GM18867 (cell line): ENCODE measurements around the gene GLS.
A peak's percentile ranks its signal among the peaks of the same experiment; 100 is the strongest.
"Not testable (repeated sequence)": the region's sequence is repeated elsewhere in the genome, so short reads cannot be mapped to it uniquely, and the experiment has no call there.

Source experiments
- ATAC-seq: cut with Tn5 transposase; IDR thresholded peaks from one replicate; pipeline ENCODE4 v1.9.1; 2021; ENCODE audit warnings: mild to moderate bottlenecking, moderate library complexity; ENCODE audit not compliant: unreplicated experiment

Gene GLS

GRCh38 chr2:190987938-190988337 lies 107.3 kb downstream of the GLS start:
- no peak for ATAC-seq

DNA sequence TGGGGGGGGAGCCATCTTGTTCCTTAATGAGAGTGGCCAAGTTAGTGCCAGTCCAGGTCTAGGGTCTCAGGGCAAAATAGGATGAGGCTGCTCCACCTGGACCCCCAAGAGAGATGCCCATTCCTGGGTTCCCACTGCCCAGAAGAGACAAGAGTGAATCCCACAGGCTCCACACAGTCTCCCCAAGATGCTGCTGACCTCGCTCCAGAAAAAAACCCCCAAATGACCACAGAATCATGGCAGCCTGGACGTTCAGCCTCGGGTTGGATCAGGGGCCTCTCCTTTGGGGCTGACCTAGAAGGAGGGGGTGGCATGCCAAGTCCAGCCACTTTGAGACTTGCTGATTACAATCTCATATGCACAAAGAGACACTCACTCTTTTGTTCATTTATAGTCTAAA lies 108.3 kb downstream of the GLS start:
- ATAC-seq = no peak

DNA sequence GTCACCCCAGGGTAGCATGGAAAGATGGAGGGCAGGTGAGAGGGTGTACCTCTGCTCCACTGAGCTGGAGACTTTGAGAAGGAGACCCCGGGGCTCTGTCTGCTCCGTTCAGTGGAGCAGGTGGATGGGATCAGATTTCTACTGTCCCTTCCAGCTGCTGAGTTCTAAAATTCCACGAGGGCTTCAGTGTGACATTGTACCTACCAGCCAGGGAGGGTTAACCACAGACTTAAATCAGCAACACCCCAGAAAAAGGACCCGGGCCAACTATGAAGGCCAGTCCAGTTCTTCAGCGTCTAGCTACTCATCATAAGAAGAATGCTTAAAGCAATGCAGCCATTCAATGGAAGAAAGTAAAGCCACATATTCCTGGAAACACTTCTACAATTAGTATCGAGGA lies 109.5 kb downstream of the GLS start:
- ATAC-seq = no peak

DNA sequence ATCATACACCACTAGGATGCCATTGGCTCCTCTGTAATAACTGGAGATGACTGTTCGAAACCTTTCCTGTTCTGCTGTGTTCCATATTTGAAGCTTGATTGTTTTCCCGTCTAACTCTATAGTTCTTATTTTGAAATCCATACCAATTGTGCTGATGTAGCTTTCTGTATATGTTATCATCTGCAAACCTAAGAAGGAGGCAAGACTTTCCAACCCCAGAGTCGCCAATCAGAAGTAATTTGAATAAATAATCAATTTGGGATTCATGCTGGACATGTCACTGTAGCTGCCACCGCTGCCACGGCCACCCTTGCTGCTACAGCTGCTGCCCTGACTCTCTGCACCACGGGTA lies 112.6 kb downstream of the GLS start:
- no peak for ATAC-seq

DNA sequence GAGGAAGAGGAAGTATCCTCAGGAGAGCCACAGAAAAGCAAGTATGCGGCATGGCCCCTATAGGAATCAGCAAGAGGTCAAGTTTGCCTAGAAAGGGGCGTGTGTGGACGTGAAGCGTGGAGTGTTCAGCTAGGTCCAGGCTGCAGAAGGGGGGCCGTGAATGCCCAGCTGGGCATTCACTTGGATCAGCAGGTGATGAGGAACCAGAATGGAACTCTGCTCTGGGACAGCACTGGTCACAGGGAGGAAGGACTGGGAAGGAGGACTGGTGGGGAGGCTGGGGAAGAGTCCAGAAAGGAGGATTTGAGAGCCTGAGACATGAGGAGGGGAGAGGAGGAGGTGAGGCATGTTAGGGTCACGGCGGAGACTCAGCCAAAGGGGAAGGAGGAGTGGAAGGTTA lies 113.5 kb downstream of the GLS start:
- ATAC-seq = no peak

DNA sequence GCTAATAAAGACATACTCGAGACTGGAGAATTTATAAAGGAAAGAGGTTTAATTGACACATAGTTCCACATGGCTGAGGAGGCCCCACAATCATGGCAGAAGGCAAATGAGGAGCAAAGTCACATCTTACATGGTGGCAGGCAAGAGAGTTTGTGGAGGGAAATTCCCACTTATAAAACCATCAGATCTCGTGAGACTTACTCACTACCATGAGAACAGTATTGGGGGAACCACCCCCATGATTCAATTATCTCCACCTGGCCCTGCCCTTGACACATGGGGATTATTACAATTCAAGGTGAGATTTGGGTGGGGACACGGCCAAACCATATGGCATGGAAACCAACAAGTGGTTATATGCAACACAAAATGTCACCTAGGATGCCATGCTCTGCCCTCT lies 114.7 kb downstream of the GLS start:
- ATAC-seq = not testable (repeated sequence)

- ATAC-seq = peak; percentile 50
These were observed 115.8 kb downstream of the GLS start for GRCh38 chr2:190996338-190996946.

- no peak for ATAC-seq
These were observed 116.3 kb downstream of the GLS start for GRCh38 chr2:190996947-190997346.

DNA sequence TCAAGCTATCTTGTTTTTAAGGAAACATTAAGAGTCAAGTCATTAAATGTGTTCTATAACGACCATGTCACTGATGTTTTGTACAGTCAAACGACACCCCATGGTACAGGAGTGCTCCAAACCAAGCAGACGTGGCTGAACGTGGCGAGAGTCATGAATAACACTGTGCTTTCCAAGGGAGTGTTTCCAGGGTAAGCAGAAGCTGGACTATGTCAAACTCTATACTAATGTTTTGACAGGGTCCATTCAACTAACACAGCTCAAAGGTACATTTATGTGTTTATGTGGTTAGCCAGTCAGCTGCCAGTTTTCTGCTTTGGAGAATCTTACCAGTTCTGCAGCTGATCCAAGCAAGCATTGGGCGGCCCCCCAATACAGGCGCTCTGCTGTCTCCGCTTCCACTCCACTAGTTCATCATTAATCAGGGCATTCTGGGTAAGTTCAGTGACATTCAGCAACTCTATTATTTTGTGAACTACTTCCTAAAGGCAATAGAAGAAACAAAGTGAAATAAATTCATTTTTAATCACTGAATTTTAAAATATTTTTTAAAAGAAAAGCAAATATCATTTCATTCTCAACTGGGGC lies 117.0 kb downstream of the GLS start:
- no peak for ATAC-seq

DNA sequence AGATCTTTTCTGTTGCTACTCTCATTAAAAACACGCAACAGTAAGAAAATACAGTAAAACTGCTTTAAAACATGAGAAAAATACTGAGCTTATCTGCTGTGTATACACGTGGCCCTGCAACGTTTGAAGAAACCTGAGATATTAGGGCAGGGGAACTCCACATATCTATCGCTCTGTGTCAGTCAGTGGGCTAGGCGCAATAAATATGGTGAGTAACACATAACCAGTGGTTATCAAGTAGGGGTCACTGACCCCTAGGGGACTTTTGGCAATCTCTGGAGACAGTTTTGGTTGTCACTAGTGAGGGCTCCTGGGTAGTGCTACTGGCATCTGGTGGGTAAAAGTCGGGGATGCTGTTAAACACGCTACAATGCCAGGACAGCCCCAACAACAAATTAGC lies 118.4 kb downstream of the GLS start:
- ATAC-seq = no peak

DNA sequence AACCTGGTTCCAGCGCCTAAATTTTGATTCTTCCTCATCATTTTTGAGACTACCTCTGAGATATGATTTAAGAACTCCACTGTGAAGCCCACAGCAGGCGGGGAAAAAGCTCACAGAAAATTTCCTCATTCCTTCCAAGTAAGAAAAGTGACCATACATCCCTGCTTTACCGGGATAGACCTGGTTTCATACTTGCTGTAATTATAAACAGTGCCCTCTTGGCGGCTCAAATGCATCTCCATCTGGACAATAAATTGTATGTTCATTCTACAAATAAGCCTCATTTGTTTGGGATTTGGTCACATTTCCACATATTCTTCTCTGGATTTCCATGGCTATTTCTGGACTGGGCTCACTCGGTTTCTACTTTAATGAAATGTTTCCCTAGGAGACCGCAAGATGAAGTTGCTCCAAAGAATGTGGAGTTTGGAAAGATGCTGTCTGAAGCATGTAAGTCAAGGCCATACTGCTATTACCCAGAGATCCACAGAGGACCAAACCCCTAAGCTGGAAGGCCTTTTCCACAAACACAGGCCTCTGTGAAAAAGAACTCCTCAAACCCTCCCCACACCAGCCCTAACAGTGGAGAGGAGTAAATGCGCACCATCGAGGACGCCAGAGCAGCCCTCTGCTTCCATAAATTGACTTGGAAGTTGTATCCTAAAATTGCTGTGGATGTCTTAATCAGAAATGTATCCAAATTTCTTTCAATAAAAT lies 119.5 kb downstream of the GLS start:
- no peak for ATAC-seq

DNA sequence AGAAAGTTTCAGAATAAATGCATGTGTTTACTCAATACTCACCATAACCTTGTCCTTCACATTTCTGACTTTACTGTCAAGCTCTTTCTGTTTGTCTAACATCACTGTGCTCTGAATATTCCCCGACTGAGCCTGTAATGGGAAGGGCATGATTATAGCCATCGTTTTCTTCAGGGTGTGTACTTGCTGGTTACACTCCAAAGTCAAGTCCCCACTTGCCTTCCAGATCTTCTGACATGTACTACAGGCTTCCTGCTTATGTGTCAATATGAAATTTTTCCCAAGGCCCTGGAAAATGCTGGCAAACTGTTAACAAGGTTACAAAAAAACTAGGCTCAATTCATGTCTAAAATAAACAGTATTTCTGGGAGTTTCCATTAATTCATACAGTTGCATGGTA lies 120.4 kb downstream of the GLS start:
- ATAC-seq = no peak

GRCh38 chr2:191001624-191002023 lies 121.0 kb downstream of the GLS start:
- no peak for ATAC-seq

GRCh38 chr2:191003405-191004309 lies 123.0 kb downstream of the GLS start:
- ATAC-seq = no peak

DNA sequence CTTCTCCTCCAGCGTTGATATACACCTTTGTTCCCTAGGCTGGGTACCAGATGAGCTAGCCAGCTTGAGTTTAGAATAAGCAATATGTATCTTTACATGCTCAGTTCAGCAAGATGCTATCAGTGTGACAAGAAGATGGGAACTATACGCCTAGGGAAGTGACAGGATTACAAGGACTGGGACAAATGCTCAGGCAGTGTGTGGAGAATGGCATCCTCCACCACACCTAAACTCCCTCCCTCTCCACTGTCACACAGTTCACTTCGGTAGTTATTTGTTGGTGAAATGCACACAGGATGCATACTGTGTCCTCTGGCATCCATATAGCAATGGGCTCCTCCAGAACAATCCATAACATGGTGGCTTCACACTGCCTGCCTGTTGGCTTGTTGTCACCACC lies 125.7 kb downstream of the GLS start:
- no peak for ATAC-seq

- no peak for ATAC-seq
These were observed 126.6 kb downstream of the GLS start for GRCh38 chr2:191006997-191007783.

DNA sequence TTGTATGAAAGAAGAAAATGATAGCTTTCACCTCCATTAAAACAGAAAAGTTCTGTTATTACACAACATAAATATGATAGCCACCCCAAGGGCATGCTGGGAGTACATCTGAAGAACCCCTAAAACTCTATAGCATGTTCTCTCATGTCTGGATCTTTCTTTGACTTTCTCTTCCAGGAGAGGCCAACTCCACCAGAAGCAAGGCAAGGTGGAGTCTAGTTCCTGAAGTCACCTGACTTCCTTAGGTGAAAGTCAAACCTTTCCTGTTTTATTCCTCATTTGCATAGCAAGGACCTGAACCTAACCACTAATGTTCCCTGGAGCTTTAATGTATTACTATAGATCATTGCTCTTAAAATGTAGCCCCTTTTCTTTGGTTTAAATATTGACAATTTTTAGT lies 127.7 kb downstream of the GLS start:
- no peak for ATAC-seq

DNA sequence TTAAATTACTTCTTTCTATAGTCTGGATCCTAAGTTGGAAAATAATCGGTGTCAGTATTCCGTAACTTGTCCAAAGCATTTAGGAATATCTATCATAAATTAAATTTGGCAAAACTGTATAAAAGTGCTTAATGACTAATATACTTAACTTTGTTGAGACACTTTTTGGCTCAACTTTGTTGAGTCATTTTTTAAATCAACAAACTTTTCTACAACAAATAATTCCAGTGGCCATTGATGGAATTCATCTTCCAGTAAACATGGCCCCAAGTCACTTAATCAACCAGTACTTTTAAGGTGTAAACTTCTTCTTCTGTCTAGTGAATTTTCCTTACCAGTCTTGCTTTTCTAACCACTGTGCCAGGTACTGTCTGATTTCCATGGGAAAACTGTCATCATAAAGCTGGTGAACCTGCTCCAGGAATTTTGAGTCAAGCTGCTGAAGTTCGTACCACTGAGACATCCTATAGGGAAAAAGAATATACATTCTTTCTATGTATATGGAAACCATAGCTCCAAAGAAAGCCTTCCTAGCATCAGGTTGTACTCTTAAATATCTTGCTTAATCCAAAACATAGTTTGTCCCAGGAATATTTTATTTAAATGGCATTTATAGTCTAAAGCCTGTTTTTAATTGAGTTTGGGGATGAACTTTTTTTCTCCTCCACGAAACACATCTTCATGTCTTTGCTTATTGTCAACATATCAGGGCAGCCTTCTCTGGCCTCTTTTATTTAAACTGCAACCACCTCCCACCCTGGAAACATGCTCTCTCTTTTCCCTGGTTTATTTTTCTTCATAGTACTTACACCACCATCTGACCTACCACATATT lies 129.1 kb downstream of the GLS start:
- ATAC-seq = no peak

GRCh38 chr2:191010887-191011885 lies 130.6 kb downstream of the GLS start:
- ATAC-seq = no peak
